ENCODE data around the gene TMEM107.

GRCh38 chr17:8189041-8189710, 13.0 kb upstream of the TMEM107 start:
- TF ChIP-seq POLR2A (IDR thresholded peaks at IDR 0.05; ENCODE audit: low read depth, low read length) (no peak), SPI1 (IDR thresholded peaks at IDR 0.05; ENCODE audit: low read depth, low read length) (no peak), POU2F2 (IDR thresholded peaks at IDR 0.05; ENCODE audit: low read depth, low read length) (no peak), POLR2AphosphoS5 (IDR thresholded peaks at IDR 0.05; ENCODE audit: low read depth, low read length) (no peak), PAX5 (IDR thresholded peaks at IDR 0.05; ENCODE audit: insufficient read depth, low read length, severe bottlenecking) (no peak)
